Activated T-helper 2 cell treated with anti-CD3 and anti-CD28 coated beads, Interferon-gamma antibody, Interleukin-2, Interleukin-4, amounts not matched to agents 10 μg/mL and 5 μg/mL and 100 μg/mL, durations not matched to agents 14 hours and 24 hours and 36 hours (primary cell): ENCODE data around the gene EMILIN2. TPM values are rescaled to one million over a fixed set of nuclear protein-coding genes. Genes with fewer than 3 reads are reported as not detected.

Experiments used
- total RNA-seq: library from RNA; stranded (reverse); gene quantifications from 2 replicates; pipeline ENCODE4 v1.2.3, GENCODE V29; 2022

The EMILIN2 gene
- total RNA-seq, 1 donor from 2014 or later, result 53.4 TPM

Other genes with a start within 250 kb of the EMILIN2 start
- 100 and 101 TPM in 2 replicates for gene SMCHD1, start 191.3 kb upstream of the EMILIN2 start, total RNA-seq
- gene LPIN2, start 166.1 kb downstream of the EMILIN2 start, total RNA-seq, result 87.9 and 95.9 TPM in 2 replicates